Amniotic epithelial cell (primary cell): ENCODE measurements around the gene LRR1.
"Not testable (repeated sequence)": the region's sequence is repeated elsewhere in the genome, so short reads cannot be mapped to it uniquely, and the experiment has no call there.

Experiments used
- DNase-seq: peaks from one replicate; pipeline ENCODE4 v3.0.0-alpha.2; 2010; ENCODE audit warnings: low read depth

LRR1 gene, protein sequence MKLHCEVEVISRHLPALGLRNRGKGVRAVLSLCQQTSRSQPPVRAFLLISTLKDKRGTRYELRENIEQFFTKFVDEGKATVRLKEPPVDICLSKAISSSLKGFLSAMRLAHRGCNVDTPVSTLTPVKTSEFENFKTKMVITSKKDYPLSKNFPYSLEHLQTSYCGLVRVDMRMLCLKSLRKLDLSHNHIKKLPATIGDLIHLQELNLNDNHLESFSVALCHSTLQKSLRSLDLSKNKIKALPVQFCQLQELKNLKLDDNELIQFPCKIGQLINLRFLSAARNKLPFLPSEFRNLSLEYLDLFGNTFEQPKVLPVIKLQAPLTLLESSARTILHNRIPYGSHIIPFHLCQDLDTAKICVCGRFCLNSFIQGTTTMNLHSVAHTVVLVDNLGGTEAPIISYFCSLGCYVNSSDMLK

DNA sequence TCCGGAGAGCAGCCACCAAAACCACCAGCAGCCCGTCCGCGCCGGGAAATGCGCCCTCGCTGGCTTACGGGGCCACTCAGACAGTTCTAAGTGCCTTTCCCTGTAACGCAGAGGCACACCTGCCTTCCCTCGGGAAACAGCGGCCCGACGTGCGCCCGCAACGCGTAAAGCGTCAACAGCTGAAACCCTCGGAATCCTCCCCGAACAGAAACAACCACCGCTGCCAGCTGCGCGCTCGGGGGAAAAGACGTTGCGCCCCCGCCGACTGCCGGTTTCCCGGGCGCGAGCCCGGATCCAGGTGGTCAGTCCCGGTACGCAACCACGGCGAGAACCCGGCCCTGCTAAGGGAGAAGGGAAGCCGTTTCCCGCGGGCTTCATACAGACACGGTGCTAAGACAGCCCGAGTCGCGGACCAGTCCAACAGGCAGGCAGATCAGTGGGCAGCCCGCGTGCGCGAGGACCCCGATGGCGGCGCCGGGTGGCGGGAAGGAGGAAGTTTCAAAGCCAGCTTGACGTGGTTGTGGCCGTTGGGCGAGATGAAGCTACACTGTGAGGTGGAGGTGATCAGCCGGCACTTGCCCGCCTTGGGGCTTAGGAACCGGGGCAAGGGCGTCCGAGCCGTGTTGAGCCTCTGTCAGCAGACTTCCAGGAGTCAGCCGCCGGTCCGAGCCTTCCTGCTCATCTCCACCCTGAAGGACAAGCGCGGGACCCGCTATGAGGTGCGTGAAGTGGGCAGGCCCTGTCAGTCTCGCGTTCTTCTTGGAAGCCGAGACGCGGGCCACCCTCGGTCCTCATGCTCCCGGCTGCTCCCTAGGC, at the start of gene LRR1:
Gene LRR1 (plus strand): TSS at position 456 of the 816 bp plus-strand sequence. CDS start 81 bp downstream, at position 537.
- DNase-seq = peak; percentile 78

DNA sequence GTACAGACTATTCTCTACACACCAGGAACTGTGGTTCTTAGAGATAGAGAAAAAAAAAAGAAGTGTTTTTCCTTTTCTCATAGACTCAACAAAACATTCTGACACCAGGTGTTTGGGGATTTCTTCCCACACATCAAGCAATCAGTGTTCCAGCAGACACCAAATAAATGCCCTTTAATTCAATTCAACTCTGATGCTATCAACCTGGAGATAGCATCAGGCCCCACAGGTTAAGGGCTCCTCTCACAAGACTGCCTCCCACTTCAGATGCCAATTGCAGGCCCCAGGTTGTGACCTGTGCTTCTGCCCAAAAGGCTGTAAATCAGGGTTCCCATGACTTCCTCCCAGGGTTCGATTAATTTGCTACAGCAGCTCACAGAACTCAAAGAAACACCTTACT, 49.3 kb upstream of the LRR1 start:
- no peak for DNase-seq

DNA sequence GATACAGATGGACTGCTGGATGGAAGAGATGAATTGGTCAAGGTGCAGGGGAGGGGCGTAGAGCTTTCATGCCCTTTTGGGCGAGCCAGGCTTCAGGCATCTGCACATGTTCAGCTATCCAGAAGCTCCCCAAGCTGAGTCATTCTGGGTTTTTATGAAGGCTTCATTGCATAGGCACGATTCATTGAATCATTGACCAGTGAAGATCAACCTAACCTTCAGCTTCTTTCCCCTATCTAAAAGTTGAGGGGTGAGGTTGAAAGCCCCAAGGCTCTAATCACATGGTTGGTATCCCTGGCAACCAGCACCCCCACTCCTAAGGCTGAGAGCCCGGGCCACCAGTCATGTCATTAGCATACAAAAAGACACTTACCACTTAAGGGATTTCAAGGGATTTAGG, 48.9 kb upstream of the LRR1 start:
- DNase-seq = peak; percentile 40

DNA sequence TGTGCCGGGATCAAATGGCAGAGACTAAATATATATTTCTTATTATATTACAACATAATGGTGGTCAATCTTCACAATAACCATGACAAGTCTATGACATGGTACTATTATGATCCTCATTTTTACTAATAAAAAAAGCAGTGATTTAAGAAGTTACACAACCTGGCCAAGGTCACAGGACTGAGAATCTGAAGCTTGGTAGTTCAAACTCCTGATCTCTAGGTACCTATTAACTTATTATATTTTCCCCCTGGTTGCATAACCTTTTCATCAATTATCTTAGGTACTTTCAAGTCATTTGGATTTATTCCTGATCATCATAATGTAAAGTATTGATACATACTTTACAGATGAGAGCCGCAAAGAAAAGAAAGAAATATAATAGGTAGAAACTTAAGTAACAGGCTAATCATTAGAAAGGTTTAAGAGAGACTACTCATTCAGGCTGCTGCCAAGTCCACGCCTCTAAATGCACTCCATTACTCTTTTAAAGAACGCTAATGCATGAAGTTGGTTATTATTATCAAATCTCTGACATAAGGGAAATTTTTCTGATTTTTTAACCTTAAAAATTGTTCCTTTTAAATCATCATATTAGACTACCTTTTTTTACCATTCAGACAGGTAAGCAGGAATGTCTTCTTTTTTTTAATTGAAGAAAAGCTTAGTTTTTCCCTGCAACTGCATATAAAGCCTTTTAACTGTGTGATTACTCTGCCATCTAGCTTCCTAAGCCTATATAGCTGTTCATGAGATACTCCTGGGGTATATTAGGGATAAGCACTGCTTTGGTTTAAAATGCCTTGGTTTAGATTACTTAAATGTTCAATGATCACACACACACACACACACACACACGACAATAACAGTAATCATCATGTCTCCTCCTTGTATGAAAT, 48.2 kb upstream of the LRR1 start:
- DNase-seq = no peak

DNA sequence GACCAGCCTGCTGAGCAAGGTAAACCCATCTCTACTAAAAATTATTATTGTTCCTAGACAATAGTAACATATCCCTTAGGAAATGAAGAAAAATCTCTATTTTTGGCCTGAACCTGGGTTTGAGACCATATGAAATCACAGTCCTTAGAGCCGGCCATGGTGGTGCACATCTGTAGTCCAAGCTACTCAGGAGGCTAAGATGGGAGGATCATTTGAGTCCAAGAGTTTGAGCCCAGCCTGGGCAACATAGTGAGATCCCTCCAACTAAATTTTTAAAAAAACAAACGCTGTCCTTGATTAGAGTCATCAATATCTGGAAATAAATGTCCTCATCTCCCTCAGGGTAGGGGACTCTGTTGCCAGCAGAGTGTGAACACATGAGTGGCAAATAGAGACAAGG, 47.2 kb upstream of the LRR1 start:
- no peak for DNase-seq

DNA sequence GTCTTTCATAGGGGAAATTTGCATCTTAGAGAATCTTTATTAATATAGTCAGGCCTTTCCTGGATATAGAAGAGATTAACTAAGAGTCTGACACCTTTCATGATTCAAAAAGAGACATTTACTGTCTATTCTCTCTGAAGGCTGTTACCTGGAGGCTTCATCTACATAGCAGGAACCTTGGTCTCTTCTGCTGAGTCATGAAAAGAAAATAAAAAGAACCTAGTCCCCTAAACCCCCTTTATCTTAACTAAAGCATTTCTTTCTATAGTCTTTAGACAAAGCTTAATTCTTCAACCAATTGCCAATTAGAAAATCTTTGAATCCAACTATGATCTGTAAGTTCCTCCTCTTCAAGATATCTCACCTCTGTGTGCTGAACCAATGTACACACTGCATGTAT, 45.6 kb upstream of the LRR1 start:
- no peak for DNase-seq

DNA sequence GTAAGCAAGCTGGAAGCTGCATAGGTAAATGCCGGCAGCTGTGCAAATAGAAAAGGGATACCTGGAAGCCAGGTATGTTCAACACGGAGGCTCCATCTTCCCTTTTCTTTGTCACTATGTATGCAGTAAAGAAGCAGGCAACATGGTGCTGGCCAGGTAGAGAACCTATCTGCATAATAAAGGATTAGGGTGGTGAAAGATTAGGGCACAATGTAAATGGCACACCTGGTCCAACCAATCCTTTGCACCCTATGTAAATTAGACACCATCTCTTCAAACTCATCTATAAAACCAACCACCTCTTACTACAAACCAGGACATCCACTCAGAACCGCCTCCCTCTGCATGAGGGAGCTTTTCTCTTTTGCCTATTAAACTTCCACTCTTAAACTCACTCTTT, 44.8 kb upstream of the LRR1 start:
- DNase-seq = no peak

DNA sequence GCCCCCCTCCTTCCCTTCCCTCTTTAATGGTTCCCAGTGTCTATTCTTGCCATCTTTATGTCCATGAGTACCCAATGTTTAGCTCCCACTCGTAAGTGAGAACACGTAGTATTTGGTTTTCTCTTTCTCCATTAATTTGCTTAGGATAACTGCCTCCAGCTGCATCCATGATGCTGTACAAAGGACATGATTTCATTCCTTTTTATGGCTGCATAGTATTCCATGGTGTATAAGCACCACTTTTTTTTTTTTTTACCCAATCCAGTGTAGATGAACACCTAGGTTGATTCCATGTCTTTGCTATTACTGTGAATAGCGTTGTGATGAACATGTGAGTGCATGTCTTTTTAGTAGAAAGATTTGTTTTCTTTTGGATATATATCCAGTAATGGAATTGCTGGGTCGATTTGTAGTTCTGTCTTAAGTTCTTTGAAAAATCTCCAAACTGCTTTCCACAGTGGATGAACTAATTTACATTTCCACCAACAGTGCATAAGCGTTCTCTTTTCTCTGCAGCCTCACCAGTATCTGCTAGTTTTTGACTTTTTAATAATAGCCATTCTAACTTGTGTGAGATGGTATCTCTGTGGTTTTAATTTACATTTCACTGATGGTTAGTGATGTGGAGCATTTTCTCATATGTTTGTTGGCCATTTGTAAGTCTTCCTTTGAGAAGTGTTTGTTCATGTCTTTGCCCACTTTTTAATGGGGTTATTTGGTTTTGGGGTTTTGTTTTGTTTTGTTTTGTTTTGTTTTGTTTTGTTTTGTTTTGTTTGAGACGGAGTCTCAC, 38.6 kb upstream of the LRR1 start:
- no peak for DNase-seq

DNA sequence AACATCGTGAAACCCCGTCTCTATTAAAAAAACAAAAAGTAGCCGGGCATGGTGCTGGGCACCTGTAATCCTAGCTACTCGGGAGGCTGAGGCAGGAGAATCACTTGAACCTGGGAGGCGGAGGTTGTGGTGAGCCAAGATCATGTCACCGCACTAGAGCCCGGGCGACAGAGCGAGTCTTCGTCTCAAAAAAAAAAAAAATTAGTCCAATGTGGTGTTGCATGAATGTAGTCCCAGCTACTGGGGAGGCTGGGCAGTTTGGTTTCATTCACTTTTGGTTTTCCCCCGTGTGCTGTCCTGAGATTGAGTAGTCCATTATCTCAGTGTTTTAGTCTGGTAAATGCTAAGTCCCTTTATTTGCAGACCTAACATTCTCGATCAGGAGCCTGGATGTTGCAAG, 32.0 kb upstream of the LRR1 start:
- no peak for DNase-seq

DNA sequence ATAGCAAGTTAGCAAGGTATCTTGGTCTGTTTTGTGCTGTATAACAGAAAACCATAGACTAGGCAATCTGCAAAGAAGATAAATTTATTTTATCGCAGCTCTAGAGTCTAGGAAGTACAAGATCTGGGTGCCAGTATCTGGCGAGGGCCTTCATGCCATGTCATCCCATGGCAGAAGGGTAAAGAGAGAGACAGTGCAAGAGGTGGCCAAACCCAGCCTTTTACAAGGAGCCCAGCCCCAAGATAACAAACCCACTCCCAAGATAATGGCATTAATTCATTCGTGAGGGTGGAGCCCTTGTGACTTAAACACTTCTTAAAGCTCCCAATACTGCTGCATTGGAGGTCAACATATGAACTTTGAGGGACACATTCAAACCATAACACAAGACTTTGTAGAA, 29.5 kb upstream of the LRR1 start:
- no peak for DNase-seq

DNA sequence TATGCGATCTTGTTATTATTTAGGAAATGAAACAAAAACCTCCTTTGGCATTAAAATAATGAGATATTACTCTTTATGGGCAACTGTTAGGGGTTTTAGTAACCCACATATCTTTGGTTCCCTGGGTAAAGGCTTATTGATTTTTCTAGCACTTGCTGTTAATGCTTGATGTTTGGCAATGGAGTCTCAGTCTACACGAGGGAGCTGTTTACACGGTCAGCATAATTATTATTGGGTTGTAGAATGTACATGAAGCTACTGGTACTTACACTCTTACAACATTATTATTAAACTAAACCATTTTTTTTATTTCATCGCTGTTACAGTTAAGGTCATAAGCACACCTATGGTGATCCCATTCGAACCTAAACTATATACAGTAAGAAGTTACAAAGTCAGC, 24.7 kb upstream of the LRR1 start:
- no peak for DNase-seq

DNA sequence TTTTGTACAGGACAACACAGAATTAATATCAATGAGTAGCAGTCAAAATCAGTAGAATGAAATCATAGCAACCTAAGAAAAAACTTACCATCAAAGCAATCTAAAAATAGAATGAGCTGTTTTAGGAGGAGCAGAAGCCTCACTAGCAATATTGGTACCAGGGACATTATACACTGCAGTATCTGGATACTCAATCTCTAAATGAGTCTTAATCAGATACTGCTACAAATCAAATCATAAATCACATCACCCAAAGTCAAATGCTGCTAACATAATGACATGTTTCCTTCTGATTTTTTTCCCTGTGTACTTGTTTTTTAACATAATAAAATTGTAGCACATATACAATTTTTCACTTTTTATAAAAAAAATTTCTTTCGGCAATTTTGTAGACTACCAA, 20.6 kb upstream of the LRR1 start:
- DNase-seq = no peak

DNA sequence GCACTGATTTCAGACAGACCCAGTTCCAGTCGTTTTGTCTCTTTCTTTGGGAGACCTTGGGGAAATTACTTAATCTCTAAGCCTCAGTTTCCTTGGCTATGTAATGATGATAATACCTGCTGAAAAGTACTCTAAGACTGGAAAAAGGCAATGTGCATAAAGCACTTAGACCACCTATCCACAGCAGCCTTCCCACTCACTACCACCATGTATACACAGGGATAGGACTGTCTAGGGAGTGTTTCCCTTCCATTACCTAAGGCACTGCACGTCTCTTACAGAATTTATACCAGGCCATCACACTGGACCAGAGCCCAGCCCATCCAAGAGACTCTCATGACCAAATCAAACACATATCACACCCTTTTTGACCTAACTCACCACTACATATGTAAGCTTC, 18.9 kb upstream of the LRR1 start:
- DNase-seq = no peak

DNA sequence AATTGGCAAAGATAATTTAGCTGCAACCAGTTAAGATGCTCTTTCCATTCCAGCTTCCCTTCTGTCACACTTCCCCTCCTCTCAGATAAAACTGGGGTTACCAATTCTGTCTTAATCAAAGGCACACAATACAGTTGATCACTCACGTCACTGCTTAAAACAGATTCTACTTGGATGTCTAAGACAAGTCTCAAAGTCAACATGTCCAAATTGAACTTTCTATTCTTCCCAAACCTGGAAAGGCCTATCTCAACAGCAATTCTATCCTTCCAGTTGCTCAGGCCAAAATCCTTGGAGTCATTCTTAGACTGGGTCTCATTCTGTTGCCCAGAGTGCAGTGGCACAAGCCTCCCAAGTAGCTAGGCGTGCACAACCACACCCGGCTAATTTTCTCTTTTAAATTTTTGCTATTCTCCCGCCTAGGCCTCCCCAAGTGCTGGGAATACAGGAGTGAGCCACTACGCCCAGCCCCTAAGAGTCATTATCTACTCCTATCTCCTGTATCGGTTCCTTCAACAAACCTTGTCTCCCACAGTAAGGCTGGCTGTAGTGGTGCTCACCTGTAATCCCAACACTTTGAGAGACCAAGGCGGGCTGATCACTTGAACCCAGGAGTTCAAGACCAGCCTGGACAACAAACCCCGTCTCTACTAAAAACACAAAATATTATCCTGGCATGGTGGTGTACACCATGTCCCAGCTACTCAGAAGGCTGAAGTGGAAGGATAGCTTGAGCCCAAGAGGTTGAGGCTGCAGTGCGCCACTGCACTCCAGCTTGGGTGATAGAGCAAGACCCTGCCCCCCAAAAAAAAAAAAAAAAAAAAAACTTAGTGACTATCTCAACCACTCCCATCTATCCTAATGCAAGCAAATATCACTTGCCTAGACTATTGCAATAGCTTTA, 17.3 kb upstream of the LRR1 start:
- DNase-seq = no peak

DNA sequence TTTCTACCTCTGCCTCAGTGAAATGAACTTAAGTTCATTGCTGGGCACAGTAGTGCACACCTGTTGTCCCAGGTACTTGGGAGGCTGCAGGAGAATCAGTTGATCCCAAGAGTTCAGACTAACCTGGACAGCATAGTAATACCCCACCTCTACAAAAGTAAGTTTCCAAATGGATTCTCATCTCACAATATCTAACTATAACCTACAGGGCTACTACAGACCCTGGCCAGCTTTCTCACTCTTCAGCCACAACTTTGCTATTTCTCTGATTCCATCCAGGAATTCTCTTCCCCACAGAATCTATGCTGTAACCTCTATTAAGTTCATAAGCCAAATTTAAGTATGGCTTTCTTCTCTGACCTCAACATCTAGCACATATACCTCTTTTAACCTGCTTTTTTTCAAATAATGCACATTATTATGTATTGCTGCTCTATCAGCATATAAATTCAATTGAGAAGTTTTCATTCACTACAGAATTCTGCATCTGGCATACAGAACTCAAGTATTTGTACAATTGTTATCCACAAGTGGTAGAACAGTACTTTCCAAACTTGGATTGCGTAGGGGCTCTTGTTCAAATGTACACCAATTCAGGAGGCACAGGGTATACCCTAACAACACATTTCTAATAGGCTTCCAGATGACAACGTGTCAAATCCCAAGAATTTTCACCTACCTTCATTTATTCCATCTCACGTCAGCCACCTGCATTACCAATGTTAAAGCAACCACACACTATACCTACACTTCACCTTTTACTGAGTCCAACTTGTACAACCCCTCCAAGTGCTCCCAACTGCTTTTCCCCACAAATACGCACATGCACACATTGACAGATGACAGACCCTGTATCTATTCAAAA, 16.4 kb upstream of the LRR1 start:
- no peak for DNase-seq

DNA sequence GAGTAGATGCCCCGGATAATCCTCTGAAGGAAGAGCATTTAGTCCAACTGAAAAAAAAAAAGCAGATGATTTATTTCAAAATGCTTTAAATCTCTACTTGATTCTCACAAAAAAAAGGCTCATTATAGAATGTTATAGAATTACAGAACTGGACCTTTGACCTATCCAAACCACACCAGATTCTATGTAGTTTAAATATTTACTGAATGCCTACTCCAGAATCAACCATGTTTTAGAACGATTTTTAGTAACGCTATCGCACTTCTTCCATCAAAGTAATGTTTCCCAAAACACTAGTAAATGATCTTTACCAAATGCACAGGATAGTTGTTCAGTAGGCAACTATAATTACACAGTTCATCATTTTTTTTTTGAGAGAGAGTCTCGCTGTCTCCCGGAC, 15.1 kb upstream of the LRR1 start:
- DNase-seq = no peak

DNA sequence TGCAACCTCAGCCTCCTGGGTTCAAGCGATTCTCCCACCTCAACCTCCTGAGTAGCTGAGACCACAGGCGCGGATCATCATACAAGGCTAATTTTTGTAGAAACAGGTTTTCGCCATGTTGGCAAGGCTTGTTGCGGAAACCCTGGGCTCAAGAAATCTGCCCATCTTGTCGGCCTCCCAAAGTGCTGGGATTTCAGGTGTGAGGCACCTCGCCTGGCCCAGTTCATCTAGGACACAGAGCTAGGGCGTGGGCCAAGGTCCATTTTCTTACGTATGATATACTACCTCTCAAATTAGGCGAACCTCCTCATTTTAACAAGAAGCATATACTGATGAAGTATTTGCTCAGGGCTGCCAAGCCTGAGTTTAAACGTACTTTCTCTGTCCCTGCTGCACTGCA, 14.7 kb upstream of the LRR1 start:
- no peak for DNase-seq

DNA sequence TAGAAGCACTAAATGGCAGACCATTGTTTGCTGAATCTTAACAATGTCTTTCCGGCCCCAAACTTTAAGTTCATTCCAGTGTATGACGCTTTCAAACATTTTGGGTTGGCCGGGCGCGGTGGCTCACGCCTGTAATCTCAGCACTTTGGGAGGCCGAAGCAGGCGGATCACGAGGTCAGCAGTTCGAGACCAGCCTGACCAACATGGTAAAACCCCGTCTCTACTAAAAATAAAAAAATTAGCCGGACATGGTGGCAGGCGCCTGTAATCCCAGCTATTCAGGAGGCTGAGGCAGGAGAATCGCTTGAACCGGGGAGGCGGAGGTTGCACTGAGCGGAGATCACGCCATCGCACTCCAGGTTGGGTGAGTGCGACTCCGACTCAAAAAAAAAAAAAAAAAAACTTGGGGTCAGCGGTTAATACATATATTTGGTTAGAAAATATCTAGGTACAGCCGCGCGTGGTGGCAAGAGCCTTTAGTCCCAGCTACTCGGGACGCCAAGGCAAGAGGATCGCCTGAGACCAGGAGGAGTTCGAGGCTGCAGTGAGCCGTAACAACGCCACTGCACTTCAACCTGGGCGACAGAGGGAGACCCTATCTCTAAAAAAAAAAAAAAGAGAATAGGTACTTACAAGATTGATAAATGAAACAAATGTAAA, 13.6 kb upstream of the LRR1 start:
- not testable (repeated sequence) for DNase-seq
